Renal cortical epithelial cell (primary cell): ENCODE data around the gene TIMM23. TPM values are rescaled to one million over a fixed set of nuclear protein-coding genes. Genes with fewer than 3 reads are reported as not detected.
"Not testable (repeated sequence)": the region's sequence is repeated elsewhere in the genome, so short reads cannot be mapped to it uniquely, and the experiment has no call there.

ENCODE experiments used
- DNase-seq: peaks from one replicate; pipeline ENCODE4 v3.0.0-alpha.2; 2011; ENCODE audit warnings: low read depth
- total RNA-seq: library from RNA; depleted of rRNA; stranded (reverse); fragments of >200 nt; gene quantifications from 2 replicates; pipeline ENCODE4 v1.2.3, GENCODE V29; 2014

Gene TIMM23
- 91.4 and 120 TPM in 2 replicates for total RNA-seq

GRCh38 chr10:45972106-45972812 is at the start of gene TIMM23:
TIMM23 (plus strand) TSS chr10:45972489; CDS start chr10:45972625, 136 bp downstream.
- peak; percentile 65 for DNase-seq

- not testable (repeated sequence) for DNase-seq
Measured at GRCh38 chr10:45926790-45927189, 45.5 kb upstream of the TIMM23 start.

- DNase-seq = not testable (repeated sequence)
Measured at GRCh38 chr10:45931305-45931704, 41.0 kb upstream of the TIMM23 start.

- DNase-seq = not testable (repeated sequence)
Measured at GRCh38 chr10:45934788-45935187, 37.5 kb upstream of the TIMM23 start.

GRCh38 chr10:45939176-45939697 is 33.1 kb upstream of the TIMM23 start:
- DNase-seq = not testable (repeated sequence)

- not testable (repeated sequence) for DNase-seq
Measured at GRCh38 chr10:45941196-45941595, 31.1 kb upstream of the TIMM23 start.

- not testable (repeated sequence) for DNase-seq
Measured at GRCh38 chr10:45945476-45945875, 26.8 kb upstream of the TIMM23 start.

- not testable (repeated sequence) for DNase-seq
Measured at GRCh38 chr10:45947363-45947762, 24.9 kb upstream of the TIMM23 start.

GRCh38 chr10:45948801-45949200 is 23.5 kb upstream of the TIMM23 start:
- DNase-seq = not testable (repeated sequence)

- not testable (repeated sequence) for DNase-seq
Measured at GRCh38 chr10:45954367-45954766, 17.9 kb upstream of the TIMM23 start.

GRCh38 chr10:45956634-45957033 is 15.7 kb upstream of the TIMM23 start:
- not testable (repeated sequence) for DNase-seq

- not testable (repeated sequence) for DNase-seq
Measured at GRCh38 chr10:45957928-45958327, 14.4 kb upstream of the TIMM23 start.

GRCh38 chr10:45962686-45963452 is 9.4 kb upstream of the TIMM23 start:
- DNase-seq = not testable (repeated sequence)

- DNase-seq = not testable (repeated sequence)
Measured at GRCh38 chr10:45971019-45971418, 1.3 kb upstream of the TIMM23 start.

- DNase-seq = not testable (repeated sequence)
Measured at GRCh38 chr10:45971742-45972105, 565 bp upstream of the TIMM23 start.

- peak; percentile 21 for DNase-seq
Measured at GRCh38 chr10:45972813-45973169, 502 bp downstream of the TIMM23 start.

- not testable (repeated sequence) for DNase-seq
Measured at GRCh38 chr10:45974041-45974440, 1.8 kb downstream of the TIMM23 start.

- DNase-seq = not testable (repeated sequence)
Measured at GRCh38 chr10:45978554-45978953, 6.3 kb downstream of the TIMM23 start.

GRCh38 chr10:45981367-45981766 is 9.1 kb downstream of the TIMM23 start:
- DNase-seq = not testable (repeated sequence)

- peak; percentile 63 for DNase-seq
Measured at GRCh38 chr10:45983538-45984186, 11.4 kb downstream of the TIMM23 start.

- peak; percentile 51 for DNase-seq
Measured at GRCh38 chr10:45984473-45984872, 12.2 kb downstream of the TIMM23 start.

- DNase-seq = not testable (repeated sequence)
Measured at GRCh38 chr10:45985590-45985989, 13.3 kb downstream of the TIMM23 start.
